Activated CD4-positive, alpha-beta T cell treated with anti-CD3 and anti-CD28 coated beads for 24 hours (primary cell): ENCODE results near the gene MED17.

Experiments
- DNase-seq, 2 donors: peaks; one replicate each; pipeline ENCODE4 v3.0.0-alpha.2; 2020; ENCODE audit warnings: low read depth in 2 of 2

The MED17 gene

GRCh38 chr11:93817426-93818348, 33.6 kb downstream of the MED17 start:
- no peak for DNase-seq

GRCh38 chr11:93819966-93820695, 36.0 kb downstream of the MED17 start:
- DNase-seq, result no peak

GRCh38 chr11:93820847-93821246, 36.8 kb downstream of the MED17 start:
- DNase-seq, result no peak

GRCh38 chr11:93821617-93822016, 37.5 kb downstream of the MED17 start:
- no peak for DNase-seq

GRCh38 chr11:93822359-93822758, 38.3 kb downstream of the MED17 start:
- no peak for DNase-seq

GRCh38 chr11:93823210-93823609, 39.1 kb downstream of the MED17 start:
- no peak for DNase-seq

- DNase-seq, result no peak
These were observed 43.3 kb downstream of the MED17 start for GRCh38 chr11:93827363-93827762.

GRCh38 chr11:93829598-93829997, 45.5 kb downstream of the MED17 start:
- no peak for DNase-seq

GRCh38 chr11:93831343-93832127, 47.5 kb downstream of the MED17 start:
- DNase-seq, result no peak

GRCh38 chr11:93832780-93833179, 48.7 kb downstream of the MED17 start:
- DNase-seq, result no peak

GRCh38 chr11:93838967-93839366, 54.9 kb downstream of the MED17 start:
- DNase-seq, result no peak

- no peak for DNase-seq
These were observed 56.1 kb downstream of the MED17 start for GRCh38 chr11:93840180-93840579.

- no peak for DNase-seq
These were observed 56.9 kb downstream of the MED17 start for GRCh38 chr11:93840981-93841380.

- no peak for DNase-seq
These were observed 57.4 kb downstream of the MED17 start for GRCh38 chr11:93841446-93841845.

GRCh38 chr11:93842034-93842433, 58.0 kb downstream of the MED17 start:
- DNase-seq, result no peak

- no peak for DNase-seq
These were observed 58.4 kb downstream of the MED17 start for GRCh38 chr11:93842461-93842860.

GRCh38 chr11:93843906-93844305, 59.8 kb downstream of the MED17 start:
- no peak for DNase-seq

GRCh38 chr11:93844568-93844967, 60.5 kb downstream of the MED17 start:
- DNase-seq, result no peak

GRCh38 chr11:93845181-93846092, 61.4 kb downstream of the MED17 start:
- no peak for DNase-seq

GRCh38 chr11:93846411-93846810, 62.3 kb downstream of the MED17 start:
- no peak for DNase-seq

- no peak for DNase-seq
These were observed 65.1 kb downstream of the MED17 start for GRCh38 chr11:93849201-93849600.
